ENCODE data around the gene CTNNBL1.

Gene CTNNBL1

DNA sequence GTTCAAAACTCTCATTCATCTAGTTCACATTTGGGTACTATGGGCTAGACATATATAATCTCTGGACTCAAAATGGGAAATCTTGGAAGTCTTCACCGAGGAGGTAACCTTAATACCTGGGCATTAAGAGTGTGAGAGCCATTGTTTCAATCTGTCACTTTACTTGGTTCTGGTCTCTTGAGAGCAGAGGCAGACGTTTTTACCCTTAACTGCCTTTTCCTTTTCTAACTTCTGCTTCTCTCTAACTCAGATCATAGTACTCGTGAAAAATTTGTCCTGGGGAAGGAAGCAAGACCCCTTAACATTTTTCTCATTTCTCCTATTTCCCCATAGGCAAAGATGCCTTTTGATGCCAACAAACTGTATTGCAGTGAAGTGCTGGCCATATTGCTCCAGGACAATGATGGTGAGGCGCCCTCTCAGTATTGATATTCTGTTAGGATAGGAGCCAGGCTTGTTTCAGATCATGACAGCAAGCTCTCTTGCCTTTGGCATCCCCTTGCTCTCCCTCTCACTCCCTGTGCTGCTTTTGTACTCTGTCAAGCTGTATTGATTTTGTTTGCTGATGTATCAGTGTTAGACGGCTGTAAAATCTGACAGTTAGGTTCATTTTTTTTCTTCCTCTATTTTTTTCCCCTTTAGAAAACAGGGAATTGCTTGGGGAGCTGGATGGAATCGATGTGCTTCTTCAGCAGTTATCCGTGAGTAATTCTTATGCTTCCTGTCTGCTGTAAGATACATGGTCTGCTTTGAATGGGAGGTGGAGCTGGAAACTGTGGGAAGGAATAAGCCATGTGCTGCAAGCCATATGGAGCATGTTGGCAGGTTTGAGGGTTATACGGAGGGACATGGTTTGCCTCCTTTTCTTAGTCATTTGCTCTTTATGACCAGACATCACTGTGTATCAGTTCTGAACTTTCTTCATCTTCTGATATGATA is 83.5 kb downstream of the CTNNBL1 start:
- no peak for DNase-seq (ENCODE audit: low read depth)

- DNase-seq (ENCODE audit: low read depth), result no peak
These were observed 84.3 kb downstream of the CTNNBL1 start for GRCh38 chr20:37777988-37778659.

DNA sequence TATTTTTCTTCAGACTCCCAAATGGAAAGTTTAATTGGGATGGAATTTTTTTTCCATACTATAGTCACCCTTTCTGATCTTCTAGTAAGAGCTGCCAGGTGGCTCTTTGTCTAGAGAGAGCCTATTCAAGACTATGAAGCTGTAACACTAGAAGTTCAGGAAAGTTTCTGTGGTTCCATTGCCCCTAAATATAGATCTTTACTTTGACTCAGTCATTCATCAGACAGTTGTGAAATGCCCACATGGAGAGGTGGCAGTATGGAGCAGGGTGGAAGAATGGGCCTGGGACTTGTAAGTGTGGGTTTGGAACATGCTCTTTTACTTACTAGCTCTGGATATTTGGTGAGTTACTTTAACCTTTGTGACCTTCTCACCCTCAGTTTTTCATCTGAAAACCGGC is 87.8 kb downstream of the CTNNBL1 start:
- no peak for DNase-seq (ENCODE audit: low read depth)

GRCh38 chr20:37786043-37786442 is 92.2 kb downstream of the CTNNBL1 start:
- no peak for DNase-seq (ENCODE audit: low read depth)

- DNase-seq (ENCODE audit: low read depth), result no peak
These were observed 95.6 kb downstream of the CTNNBL1 start for GRCh38 chr20:37789408-37789807.

DNA sequence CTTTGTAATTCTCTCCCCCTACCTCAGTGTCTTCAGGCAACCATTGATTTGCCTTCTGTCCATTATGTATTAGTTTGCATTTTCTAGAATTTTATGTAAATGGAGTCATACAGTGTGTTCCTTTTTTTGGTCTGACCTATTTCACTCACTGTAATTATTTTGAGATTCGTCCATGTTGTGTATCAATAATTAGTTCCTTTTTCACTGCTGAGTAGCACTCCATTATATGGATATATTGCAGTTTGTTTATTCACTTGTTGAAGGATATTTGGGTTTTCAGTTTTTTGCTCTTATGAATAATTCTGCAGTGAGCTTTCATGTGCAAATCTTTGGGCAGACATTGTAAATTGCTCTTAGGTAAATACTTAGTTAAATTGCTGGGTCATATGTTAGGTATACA is 97.1 kb downstream of the CTNNBL1 start:
- DNase-seq (ENCODE audit: low read depth), result no peak

GRCh38 chr20:37796121-37796520 is 102.3 kb downstream of the CTNNBL1 start:
- no peak for DNase-seq (ENCODE audit: low read depth)

DNA sequence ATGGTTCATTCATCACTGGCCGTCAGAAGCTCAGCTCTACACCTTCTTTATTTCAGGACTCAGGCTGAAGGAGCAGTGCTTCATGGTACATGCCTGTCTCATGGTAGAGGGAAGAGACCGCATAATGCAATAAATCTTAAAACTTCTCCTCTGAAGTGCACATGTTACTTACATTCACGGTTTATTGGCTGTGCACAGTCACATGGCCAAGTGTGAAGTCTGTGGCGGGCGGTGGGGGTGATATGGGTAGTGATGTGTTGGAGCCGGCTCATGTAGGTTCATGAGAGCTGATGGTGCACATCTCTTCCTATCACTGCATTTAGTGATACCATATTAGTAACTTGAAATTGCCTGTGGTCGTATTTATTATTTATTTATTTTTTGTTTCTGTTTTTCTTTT is 102.9 kb downstream of the CTNNBL1 start:
- no peak for DNase-seq (ENCODE audit: low read depth)

GRCh38 chr20:37797669-37798175 is 103.9 kb downstream of the CTNNBL1 start:
- no peak for DNase-seq (ENCODE audit: low read depth)

GRCh38 chr20:37798312-37798711 is 104.5 kb downstream of the CTNNBL1 start:
- no peak for DNase-seq (ENCODE audit: low read depth)

- DNase-seq (ENCODE audit: low read depth), result no peak
These were observed 106.8 kb downstream of the CTNNBL1 start for GRCh38 chr20:37800618-37801017.

DNA sequence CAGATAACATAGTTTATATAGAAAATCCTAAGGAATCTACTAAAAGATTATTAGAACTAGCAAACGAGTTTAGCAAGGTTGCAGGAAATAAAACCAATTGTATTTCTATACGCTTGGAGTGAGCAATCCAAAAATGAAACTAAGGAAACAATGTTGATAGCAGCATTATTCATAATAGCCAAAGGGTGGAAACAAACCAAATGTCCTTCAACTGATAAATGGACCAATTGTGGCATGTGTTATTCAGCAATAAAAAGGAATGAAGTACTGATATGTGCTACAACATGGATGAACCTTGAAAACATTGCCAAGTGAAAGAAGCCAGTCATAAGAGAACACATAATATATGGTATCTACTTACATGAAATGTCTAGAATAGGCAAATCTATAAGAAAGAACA is 108.1 kb downstream of the CTNNBL1 start:
- DNase-seq (ENCODE audit: low read depth), result no peak

DNA sequence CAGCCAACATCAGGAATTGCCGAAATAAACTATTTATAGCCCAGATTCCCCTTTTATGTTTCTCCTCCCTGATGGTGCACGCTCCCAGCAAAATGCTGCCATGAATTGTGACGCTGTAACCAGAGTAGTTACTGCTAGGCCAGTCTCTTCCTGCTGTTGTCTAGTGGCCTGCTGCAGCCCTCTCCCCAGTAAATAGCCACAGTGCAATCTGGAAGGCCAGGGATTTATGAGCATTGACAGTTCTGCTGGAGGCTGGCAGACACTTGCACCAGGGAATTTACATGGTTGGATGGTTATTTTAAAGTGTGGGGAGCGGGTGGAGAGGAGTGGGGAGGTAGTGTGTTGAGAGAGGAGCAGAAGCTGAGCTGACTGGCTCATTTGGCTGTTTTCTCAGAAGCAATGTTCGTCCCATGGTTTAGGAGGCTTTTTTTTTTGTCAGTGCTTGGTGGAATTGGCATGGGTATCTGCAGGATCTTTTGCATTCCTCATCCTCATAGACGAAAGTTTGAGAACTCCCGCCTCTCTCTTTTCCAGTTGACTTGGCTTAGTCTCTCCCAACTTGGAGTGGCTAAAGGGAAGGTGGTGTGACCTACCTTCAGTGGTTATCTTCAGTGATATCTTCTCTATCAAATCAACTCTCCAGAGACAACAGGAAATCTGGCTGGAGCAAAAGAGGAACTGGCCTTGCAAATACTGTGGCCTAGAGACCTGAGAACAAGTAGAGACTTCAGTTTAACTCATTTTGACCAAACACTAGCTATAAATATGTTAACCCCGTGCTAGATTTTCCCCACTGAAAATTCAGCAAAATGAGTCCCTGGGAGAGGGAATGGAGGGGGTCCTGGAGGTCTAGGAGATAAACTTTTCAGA is 109.8 kb downstream of the CTNNBL1 start:
- DNase-seq (ENCODE audit: low read depth), result no peak

GRCh38 chr20:37804584-37805566 is 111.0 kb downstream of the CTNNBL1 start:
- no peak for DNase-seq (ENCODE audit: low read depth)

GRCh38 chr20:37807471-37808232 is 113.8 kb downstream of the CTNNBL1 start:
- no peak for DNase-seq (ENCODE audit: low read depth)

DNA sequence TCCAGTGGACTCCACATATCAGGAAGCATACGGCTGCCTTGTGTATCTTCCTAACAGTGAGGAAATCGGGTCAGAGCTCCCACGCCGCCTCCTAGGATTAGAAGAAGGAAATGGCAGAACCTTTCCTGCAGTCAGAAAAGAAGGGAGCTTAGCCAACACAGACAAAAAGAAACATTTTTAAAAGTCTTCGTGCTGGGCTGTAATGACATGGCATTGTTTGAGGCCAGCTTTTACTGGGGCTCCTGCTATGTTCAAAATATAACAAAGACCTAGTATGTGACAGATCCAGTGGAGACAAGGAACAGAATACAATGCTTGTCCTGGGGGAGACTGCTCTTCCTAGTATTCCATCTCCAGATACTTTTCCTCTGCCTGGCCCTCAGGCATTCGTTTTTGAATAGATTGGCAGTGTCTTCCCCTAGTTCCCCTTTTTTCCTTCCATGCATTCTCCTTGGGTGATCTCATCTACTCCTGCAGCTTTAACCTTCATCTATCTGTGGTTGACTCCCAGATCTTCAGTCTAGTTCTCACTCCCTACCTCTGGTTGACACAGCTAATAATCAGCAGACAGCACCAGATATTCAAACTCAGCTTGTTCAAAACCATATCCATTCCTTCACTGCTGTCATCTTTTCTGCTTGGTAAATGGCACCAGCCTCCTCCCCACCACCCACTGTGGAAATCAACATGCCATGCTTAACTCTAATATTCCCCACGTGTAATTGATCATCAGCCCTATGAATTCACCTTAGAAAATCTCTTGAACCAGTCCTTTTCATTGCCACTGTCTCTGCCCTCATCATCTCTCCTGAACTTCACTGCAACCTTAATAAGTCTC is 114.6 kb downstream of the CTNNBL1 start:
- DNase-seq (ENCODE audit: low read depth), result no peak

GRCh38 chr20:37810027-37810426 is 116.2 kb downstream of the CTNNBL1 start:
- no peak for DNase-seq (ENCODE audit: low read depth)

DNA sequence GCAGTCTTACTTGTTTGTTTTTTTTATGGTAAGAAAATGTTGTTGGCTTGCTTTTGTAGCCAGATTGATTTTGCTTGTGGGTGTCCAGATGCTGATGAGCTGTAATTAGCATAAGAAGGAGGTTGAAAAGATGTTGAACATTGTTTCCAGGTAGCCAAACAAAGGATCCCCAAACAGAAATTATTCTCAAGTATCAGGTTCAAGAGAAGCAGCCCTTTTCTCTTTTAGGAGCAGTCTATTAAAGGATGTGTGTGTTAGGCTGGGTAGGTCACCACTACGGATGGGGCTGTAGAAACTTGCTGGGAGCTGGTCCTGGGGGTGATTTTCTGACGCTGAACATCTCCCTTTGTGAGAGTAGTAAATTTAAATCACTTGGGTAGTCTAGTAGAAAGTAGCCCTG is 122.2 kb downstream of the CTNNBL1 start:
- DNase-seq (ENCODE audit: low read depth), result no peak

DNA sequence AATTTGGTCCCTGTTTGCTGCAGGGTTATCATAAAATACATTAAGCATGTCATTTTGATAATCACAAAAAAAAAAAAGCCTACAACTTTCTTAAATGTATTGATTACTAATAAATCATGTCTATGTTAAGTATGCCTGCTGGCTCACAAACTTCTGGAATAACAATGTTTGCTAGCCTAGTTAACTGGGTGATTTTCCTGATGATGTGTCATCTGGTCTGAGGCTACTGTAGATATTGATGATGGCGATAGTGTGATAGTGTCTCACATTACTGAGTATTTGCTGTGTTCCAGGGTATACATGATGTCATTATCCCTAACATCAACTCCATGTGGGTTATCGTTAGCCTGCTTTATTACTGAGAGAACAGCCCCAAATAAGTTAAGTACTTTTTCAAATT is 122.9 kb downstream of the CTNNBL1 start:
- DNase-seq (ENCODE audit: low read depth), result no peak

All from activated T-helper 1 cell treated with Interleukin-2 at 50 U/mL for 16 hours (primary cell).